Neural crest cell (in vitro differentiated cells): ENCODE data around the gene FGF2. TPM values are rescaled to one million over a fixed set of nuclear protein-coding genes. Genes with fewer than 3 reads are reported as not detected.

Experiments
- DNase-seq: peaks from one replicate; pipeline ENCODE4 v3.0.0; 2021; ENCODE audit warnings: low read depth, mixed read lengths, low spot score
- H3K27ac Mint-ChIP-seq: one replicate; pipeline ENCODE4 v1.8.0; 2021; ENCODE audit warnings: mild to moderate bottlenecking, mixed read lengths; ENCODE audit not compliant: unreplicated experiment
- H3K27me3 Mint-ChIP-seq: 2 replicates; pipeline ENCODE4 v1.8.0; 2021; ENCODE audit warnings: low read depth, mild to moderate bottlenecking, mixed read lengths
- H3K36me3 Mint-ChIP-seq: 2 replicates; pipeline ENCODE4 v1.8.0; 2021; ENCODE audit warnings: low read depth, mild to moderate bottlenecking, mixed read lengths
- H3K4me1 Mint-ChIP-seq: 2 replicates; pipeline ENCODE4 v1.8.0; 2021; ENCODE audit warnings: mixed read lengths
- H3K4me3 Mint-ChIP-seq: one replicate; pipeline ENCODE4 v1.8.0; 2021; ENCODE audit warnings: mild to moderate bottlenecking, mixed read lengths
- H3K9me3 Mint-ChIP-seq: 2 replicates; pipeline ENCODE4 v1.8.0; 2021; ENCODE audit warnings: mixed read lengths
- total RNA-seq: library from RNA; stranded (reverse); gene quantifications from 2 replicates; pipeline ENCODE4 v1.2.1, GENCODE V29; 2021
- TF ChIP-seq, protein P1 (sequence below): fragments of 200-600 bp; sonication (generic); conservative IDR thresholded peaks from 2 replicates; pipeline ENCODE4 v1.5.0; 2021; ENCODE audit warnings: antibody characterized with exemption, mild to moderate bottlenecking

FGF2 gene
- total RNA-seq, 1 donor from 2014 or later = 14.6 TPM

DNA sequence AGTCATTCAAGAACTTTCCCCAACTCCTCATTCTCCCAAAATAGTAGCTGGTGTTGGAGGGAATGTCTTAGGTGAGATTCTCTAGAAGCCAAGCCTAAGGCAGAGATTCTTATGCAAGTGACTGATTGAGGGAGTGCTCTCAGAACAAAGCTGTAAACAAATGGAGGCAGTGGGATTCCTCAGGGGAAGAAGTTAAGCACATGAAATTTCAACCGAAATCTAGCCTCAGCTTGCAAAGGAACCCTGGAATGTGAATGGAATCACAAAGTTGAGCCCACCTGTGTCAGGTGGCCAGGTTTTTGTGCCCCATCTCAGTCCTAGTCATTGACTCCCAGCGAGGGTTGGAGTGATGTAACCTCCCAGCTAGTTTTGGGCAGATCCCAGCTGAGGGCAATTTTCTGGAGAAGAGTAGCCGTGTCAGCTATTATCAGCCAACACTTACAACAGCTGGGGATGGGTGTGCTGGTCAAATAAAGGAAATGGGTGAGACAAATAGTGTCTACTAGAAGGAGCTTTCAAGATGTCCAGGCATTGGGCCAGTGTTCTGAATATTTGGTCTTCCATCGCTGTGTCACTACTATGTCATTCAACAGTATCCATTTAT lies 29.7 kb upstream of the FGF2 start:
- Mint-ChIP-seq H3K27me3 (no peaks in the 10 kb centered on the region), H3K36me3 (no peaks in the 10 kb centered on the region), H3K4me3 (no peak overlapping the region), H3K4me1 (peaks cover 10% of the 10 kb centered on the region), H3K27ac (no peak overlapping the region), H3K9me3 (no peaks in the 10 kb centered on the region)
- TF ChIP-seq, protein P1, sequence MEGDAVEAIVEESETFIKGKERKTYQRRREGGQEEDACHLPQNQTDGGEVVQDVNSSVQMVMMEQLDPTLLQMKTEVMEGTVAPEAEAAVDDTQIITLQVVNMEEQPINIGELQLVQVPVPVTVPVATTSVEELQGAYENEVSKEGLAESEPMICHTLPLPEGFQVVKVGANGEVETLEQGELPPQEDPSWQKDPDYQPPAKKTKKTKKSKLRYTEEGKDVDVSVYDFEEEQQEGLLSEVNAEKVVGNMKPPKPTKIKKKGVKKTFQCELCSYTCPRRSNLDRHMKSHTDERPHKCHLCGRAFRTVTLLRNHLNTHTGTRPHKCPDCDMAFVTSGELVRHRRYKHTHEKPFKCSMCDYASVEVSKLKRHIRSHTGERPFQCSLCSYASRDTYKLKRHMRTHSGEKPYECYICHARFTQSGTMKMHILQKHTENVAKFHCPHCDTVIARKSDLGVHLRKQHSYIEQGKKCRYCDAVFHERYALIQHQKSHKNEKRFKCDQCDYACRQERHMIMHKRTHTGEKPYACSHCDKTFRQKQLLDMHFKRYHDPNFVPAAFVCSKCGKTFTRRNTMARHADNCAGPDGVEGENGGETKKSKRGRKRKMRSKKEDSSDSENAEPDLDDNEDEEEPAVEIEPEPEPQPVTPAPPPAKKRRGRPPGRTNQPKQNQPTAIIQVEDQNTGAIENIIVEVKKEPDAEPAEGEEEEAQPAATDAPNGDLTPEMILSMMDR = no peak
- no peak for DNase-seq

DNA sequence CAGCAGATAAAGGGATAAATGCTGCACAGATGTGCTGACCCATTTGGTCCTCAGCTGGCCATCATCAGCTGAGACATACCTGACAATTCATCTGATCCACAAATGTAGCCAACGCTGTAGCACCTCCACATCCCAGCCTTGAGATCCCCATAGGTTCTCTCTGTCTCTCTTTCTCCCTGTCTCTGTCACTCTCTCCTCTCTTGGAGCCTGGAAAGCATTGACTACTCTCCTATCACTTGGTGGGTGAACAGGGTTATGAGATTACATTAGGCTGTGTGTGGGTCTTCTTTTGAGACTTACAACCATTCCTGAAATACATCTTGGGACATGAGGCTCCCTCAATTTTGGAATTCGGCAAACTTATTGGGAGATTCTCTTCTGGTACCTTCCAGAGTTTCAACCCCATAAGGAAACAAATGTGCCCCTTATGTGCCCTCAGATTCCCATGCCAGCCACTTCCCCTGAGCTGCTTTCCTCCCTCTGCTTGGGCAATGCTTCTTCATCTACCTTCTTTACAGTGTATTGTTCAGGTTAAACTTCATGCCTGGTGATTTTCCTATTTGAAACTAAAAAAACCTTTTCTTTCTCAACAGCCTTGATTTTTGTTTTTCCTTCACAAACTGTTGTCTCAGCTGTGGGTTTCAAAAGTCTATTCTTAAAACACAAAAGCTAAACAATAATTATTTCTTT lies 29.1 kb upstream of the FGF2 start:
- Mint-ChIP-seq H3K9me3 (no peaks in the 10 kb centered on the region), H3K4me3 (no peak overlapping the region), H3K36me3 (no peaks in the 10 kb centered on the region), H3K27ac (no peak overlapping the region), H3K4me1 (peaks cover 10% of the 10 kb centered on the region), H3K27me3 (no peaks in the 10 kb centered on the region)
- DNase-seq = no peak
- TF ChIP-seq, protein P1 = no peak

DNA sequence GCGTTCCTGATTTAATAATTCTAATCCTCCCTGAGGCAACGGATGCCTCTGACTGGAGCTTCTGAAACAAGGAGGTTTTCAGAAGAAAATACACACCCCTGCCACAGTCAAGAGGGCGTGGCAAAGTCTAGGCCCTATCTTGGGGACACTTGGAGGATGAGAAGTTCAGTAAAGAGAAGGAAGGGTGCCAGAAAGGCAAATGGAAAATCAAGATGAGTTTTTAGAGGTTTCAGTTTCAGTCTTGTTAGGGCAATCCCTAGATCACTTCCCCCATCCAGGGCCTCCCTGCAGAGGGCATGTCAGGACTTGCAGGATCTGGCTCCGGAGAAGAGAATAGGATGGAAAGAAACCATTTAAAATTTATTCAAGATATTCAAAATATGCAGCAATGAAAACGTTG lies 28.5 kb upstream of the FGF2 start:
- H3K36me3 Mint-ChIP-seq = no peaks in the 10 kb centered on the region
- peaks cover 10% of the 10 kb centered on the region for H3K4me1 Mint-ChIP-seq
- H3K9me3 Mint-ChIP-seq = no peaks in the 10 kb centered on the region
- H3K4me3 Mint-ChIP-seq = no peak overlapping the region
- H3K27me3 Mint-ChIP-seq = no peaks in the 10 kb centered on the region
- H3K27ac Mint-ChIP-seq = no peak overlapping the region
- TF ChIP-seq, protein P1 = no peak
- DNase-seq = no peak

DNA sequence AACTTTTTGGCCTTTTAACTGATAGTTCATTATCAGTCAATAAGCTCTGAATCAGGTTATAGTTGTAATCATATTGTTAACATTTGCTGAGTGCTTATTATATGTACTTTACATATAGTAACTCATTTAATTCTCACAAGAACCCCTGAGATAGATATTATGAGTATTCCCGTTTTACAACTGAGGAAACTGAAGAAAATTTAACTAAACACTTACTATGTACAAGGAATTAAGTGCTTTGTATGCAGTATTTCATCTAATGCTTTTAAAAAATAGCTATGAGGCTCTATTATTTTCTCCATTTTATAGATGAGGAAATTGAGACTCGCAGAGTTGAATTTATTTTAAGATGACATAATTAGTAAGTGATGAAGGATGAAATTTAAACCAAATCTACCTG lies 27.7 kb upstream of the FGF2 start:
- Mint-ChIP-seq H3K36me3 (no peaks in the 10 kb centered on the region), H3K4me1 (peaks cover 10% of the 10 kb centered on the region), H3K9me3 (peaks cover 2% of the 10 kb centered on the region), H3K27ac (no peak overlapping the region), H3K27me3 (no peaks in the 10 kb centered on the region), H3K4me3 (no peak overlapping the region)
- no peak for DNase-seq
- TF ChIP-seq, protein P1 = no peak

DNA sequence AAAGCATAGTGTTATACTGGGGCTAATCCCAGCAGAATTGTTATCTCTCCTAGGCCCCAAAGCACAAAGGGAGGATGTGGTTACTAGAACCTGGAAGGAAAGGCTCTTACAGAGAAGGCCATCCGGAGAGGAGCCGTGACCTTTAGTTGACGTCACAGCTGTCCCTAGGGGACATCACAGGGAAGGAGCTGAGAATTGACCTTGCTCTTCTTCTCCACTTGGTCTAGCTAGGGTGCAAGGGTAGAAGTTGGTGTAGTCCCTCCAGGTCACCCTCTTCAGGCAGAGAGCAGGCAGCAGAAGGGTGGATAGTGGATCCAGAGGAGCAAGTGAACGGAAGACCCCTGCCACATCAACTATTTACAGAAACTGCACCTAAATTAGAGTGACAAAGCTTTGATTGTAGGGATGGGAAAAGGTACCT lies 22.8 kb upstream of the FGF2 start:
- H3K27ac Mint-ChIP-seq = no peak overlapping the region

More for the DNA sequence above, 22.8 kb upstream of the FGF2 start:
- H3K4me1 Mint-ChIP-seq = no peaks in the 10 kb centered on the region
- H3K9me3 Mint-ChIP-seq = peaks cover 2% of the 10 kb centered on the region
- no peaks in the 10 kb centered on the region for H3K27me3 Mint-ChIP-seq
- H3K36me3 Mint-ChIP-seq = no peaks in the 10 kb centered on the region
- no peak overlapping the region for H3K4me3 Mint-ChIP-seq
- TF ChIP-seq, protein P1 = no peak
- DNase-seq = no peak
